Ramos (cell line): ENCODE results near the gene ZACN.
"Not testable (repeated sequence)": the region's sequence is repeated elsewhere in the genome, so short reads cannot be mapped to it uniquely, and the experiment has no call there.

Experiments used
- in situ Hi-C: fragments of 300-500 bp; cut with MboI; formaldehyde crosslinking; loops from one replicate; pipeline ENCODE4 v1.14.3; 2022; ENCODE audit warnings: low sequenced_read_pairs; ENCODE audit not compliant: unreplicated experiment

The ZACN gene

GRCh38 chr17:76053246-76054111, 25.5 kb upstream of the ZACN start:
- in situ Hi-C loops: no loop called here

GRCh38 chr17:76054112-76054476, 24.9 kb upstream of the ZACN start:
- in situ Hi-C loops: no loop called here

GRCh38 chr17:76056882-76057281, 22.1 kb upstream of the ZACN start:
- in situ Hi-C loops: no loop called here

- in situ Hi-C loops: not testable (repeated sequence)
These were observed 20.7 kb upstream of the ZACN start for GRCh38 chr17:76058264-76058663.

- in situ Hi-C loops: no loop called here
These were observed 15.0 kb upstream of the ZACN start for GRCh38 chr17:76063875-76064546.

GRCh38 chr17:76065775-76066174, 13.2 kb upstream of the ZACN start:
- in situ Hi-C loops: no loop called here

- in situ Hi-C loops: no loop called here
These were observed 7.3 kb upstream of the ZACN start for GRCh38 chr17:76071531-76072147.

- in situ Hi-C loops: no loop called here
These were observed 6.7 kb upstream of the ZACN start, which contains the start of gene SRP68 for GRCh38 chr17:76072148-76072858. TSS of gene SRP68 (minus strand) at chr17:76072517. CDS start at chr17:76072491, 26 bp downstream.

GRCh38 chr17:76074390-76075363, 4.3 kb upstream of the ZACN start, which contains the start of gene GALR2:
TSS of gene GALR2 (plus strand) at chr17:76074781. CDS start at chr17:76074884, 103 bp downstream.
- in situ Hi-C loops: no loop called here

- in situ Hi-C loops: no loop called here
These were observed 3.4 kb upstream of the ZACN start for GRCh38 chr17:76075364-76076145.

GRCh38 chr17:76076146-76076764, 2.7 kb upstream of the ZACN start:
- in situ Hi-C loops: no loop called here

- in situ Hi-C loops: no loop called here
These were observed 2.0 kb upstream of the ZACN start for GRCh38 chr17:76076765-76077583.

- in situ Hi-C loops: no loop called here
These were observed 1.3 kb upstream of the ZACN start for GRCh38 chr17:76077584-76078110.

GRCh38 chr17:76078370-76078769, 612 bp upstream of the ZACN start:
- in situ Hi-C loops: not testable (repeated sequence)

- in situ Hi-C loops: no loop called here
These were observed 563 bp downstream of the ZACN start for GRCh38 chr17:76079535-76079955.

- in situ Hi-C loops: no loop called here
These were observed 1.2 kb downstream of the ZACN start for GRCh38 chr17:76079956-76080767.
